Mammary microvascular endothelial cell (primary cell): ENCODE data around the gene DNAAF1. TPM values are rescaled to one million over a fixed set of nuclear protein-coding genes. Genes with fewer than 3 reads are reported as not detected.

Source experiments
- total RNA-seq: library from RNA; depleted of rRNA; stranded (reverse); fragments of >200 nt; gene quantifications from 2 replicates; pipeline ENCODE4 v1.2.3, GENCODE V29; 2015

DNAAF1 gene
- total RNA-seq, result 0.15 TPM in 1 of 2 replicates, not detected in the other

DNA sequence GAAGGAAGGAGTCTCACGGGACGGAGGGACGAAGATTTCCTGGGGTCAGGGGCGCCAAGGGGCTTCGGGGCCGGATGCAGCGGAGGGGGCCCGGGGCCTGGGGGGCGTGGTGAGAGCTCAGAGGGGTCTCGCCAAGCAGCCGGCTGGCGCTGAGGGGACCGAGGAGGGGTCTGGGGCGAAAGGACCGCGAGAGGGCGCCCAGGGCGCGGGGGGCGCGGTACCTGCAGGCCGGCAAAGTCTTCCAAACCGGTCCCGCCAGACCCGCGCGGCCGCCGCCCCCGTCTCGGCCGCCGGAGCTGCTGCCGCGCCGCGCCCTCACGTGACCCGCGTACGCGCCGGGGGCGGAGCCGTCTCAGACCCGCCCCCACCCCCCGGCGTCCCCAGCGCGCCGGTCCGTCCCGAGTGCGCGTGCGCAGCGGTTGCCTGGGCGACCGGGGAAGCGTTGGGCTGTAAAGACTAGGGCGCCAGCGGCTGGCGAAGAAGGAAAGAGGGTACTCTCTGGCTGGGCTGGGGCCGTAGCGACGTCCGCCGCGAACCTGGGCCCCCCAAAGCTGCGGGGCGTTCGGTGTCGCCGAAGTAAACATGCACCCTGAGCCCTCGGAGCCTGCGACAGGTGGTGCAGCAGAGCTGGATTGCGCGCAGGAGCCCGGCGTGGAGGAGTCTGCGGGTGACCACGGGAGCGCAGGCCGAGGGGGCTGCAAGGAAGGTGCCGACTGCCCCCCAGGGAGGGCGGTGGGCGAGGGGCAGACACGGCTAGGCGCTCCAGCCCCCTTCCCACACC, at the start of gene DNAAF1, which contains the start of gene HSDL1:
Gene DNAAF1 (plus strand): TSS at position 450 of the 781 bp plus-strand sequence. CDS start 133 bp downstream, at position 583.
Gene HSDL1 (minus strand): TSS at position 319 of the 781 bp plus-strand sequence. CDS start 13,856 bp downstream, outside the sequence.

DNA sequence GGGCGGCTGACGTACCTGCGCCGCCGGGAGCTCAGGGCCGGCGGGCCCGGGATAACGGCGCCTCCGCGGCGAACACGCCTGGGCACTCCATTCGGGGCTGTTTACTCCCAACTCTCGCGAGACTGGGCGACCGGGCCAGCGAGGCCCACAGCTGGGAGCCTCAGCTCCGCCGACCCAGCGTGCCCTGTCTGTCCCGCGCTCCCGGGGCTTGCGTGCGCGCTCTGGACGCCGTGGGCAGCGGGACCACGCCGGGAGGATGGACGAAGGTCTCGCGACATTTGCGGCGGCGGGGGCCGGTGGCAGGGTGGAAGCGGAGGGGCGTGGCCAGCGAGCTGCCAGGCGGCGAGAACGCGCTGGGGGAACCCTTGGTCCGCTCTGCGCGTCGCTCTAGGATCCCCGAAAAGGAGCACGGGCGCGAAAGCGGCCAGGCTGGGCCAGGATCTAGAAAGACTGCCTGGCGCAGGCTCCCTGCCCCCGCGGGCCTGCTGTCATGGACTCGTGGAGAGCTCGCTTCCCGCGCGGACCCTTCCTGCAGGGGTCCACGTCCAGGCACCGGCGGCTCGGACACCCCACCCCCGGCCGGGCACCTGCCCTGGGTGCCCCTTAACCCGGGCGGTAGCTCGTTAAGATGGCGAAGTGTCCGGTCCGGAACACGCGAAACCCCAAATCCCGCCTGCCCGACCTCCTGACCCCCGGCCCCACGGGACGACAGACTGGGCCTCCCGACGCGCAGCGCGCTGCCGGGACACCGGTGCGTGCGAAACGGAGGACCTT, 28.2 kb upstream of the DNAAF1 start, which contains the start of gene MBTPS1:
Gene MBTPS1 (minus strand): TSS at position 223 of the 774 bp plus-strand sequence. CDS start 15,159 bp downstream, outside the sequence.

GRCh38 chr16:84186685-84187437, 41.8 kb downstream of the DNAAF1 start, which contains the start of gene TAF1C:
Gene TAF1C (minus strand): TSS chr16:84187057. CDS start chr16:84184988, 2,069 bp downstream.

DNA sequence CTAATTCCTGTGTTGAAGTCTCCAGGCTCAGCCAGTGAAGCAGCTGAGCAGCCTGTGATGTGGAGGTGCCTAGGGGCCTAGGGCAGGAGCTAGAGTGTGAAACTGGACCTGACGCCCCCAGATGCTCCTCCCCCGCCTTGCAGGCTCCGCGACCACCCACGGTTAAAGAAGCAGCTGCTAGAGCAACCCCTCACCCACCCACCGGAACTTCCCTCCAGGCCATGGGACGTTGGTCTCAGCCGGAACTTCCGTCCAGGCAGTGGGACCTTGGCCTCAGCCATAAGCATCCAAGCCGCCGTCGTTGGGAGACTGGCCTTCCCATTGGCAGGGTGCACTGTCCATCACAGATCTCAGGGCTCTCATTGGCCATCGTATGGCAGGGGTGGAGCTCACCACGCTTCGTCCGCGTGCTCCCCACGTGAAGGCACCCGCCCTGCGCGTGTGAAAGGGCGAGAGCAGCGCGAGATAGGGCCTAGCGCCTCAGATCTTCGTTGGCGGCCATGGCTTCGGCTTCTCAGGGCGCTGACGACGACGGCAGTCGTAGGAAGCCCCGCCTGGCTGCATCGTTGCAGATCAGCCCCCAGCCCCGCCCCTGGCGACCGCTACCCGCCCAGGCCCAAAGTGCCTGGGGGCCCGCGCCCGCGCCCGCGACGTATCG, 45.8 kb downstream of the DNAAF1 start, which contains the start of gene ADAD2:
Gene ADAD2 (plus strand): TSS at position 427 of the 658 bp plus-strand sequence. CDS start 74 bp downstream, at position 501.

Other genes starting within 250 kb of the DNAAF1 start
- gene MLYCD, start 246.2 kb upstream of the DNAAF1 start, total RNA-seq, result 1.1 and 1.4 TPM in 2 replicates
- gene OSGIN1, start 192.1 kb upstream of the DNAAF1 start, total RNA-seq, result 6.6 and 13.0 TPM in 2 replicates
- not detected in 2 replicates for gene NECAB2, start 177.1 kb upstream of the DNAAF1 start, total RNA-seq
- gene SLC38A8, start 102.5 kb upstream of the DNAAF1 start, total RNA-seq, result not detected in 2 replicates
- 92.8 and 100 TPM in 2 replicates for gene MBTPS1, start 28.4 kb upstream of the DNAAF1 start, total RNA-seq
- 14.1 and 17.5 TPM in 2 replicates for gene HSDL1, start 131 bp upstream of the DNAAF1 start, total RNA-seq
- 30.0 and 32.4 TPM in 2 replicates for gene TAF1C, start 41.7 kb downstream of the DNAAF1 start, total RNA-seq
- not detected in 2 replicates for gene ADAD2, start 45.8 kb downstream of the DNAAF1 start, total RNA-seq
- not detected in 2 replicates for gene KCNG4, start 94.7 kb downstream of the DNAAF1 start, total RNA-seq
- not detected in 2 replicates for gene WFDC1, start 149.6 kb downstream of the DNAAF1 start, total RNA-seq
- not detected in 2 replicates for gene ATP2C2, start 223.2 kb downstream of the DNAAF1 start, total RNA-seq